HG03460 (cell line): Measurements from ENCODE around the gene FLYWCH1.

Experiments used
- ATAC-seq: cut with Tn5 transposase; IDR thresholded peaks from one replicate; pipeline ENCODE4 v1.9.1; 2021; ENCODE audit not compliant: unreplicated experiment

Gene FLYWCH1

GRCh38 chr16:2911638-2912329, at the start of gene FLYWCH1:
TSS of gene FLYWCH1 (plus strand) at chr16:2911931. CDS start at chr16:2929686, 17,755 bp downstream.
- peak; percentile 93 for ATAC-seq

GRCh38 chr16:2865651-2866050, 46.1 kb upstream of the FLYWCH1 start:
- ATAC-seq = no peak

GRCh38 chr16:2866431-2866830, 45.3 kb upstream of the FLYWCH1 start:
- no peak for ATAC-seq

GRCh38 chr16:2867661-2867986, 44.1 kb upstream of the FLYWCH1 start:
- no peak for ATAC-seq

- ATAC-seq = peak; percentile 86
Observed at GRCh38 chr16:2867987-2868789, 43.5 kb upstream of the FLYWCH1 start.

- ATAC-seq = no peak
Observed at GRCh38 chr16:2871926-2872325, 39.8 kb upstream of the FLYWCH1 start.

- ATAC-seq = no peak
Observed at GRCh38 chr16:2874032-2874911, 37.5 kb upstream of the FLYWCH1 start.

- ATAC-seq = no peak
Observed at GRCh38 chr16:2874912-2875362, 36.8 kb upstream of the FLYWCH1 start.

- ATAC-seq = no peak
Observed at GRCh38 chr16:2879854-2880508, 31.8 kb upstream of the FLYWCH1 start.

GRCh38 chr16:2881783-2882649, 29.7 kb upstream of the FLYWCH1 start:
- ATAC-seq = peak; percentile 18

- ATAC-seq = peak; percentile 91
Observed at GRCh38 chr16:2882650-2883457, 28.9 kb upstream of the FLYWCH1 start, which contains the start of gene FLYWCH2. TSS of gene FLYWCH2 (plus strand) at chr16:2883215. CDS start at chr16:2896450, 13,235 bp downstream.

GRCh38 chr16:2883458-2883908, 28.2 kb upstream of the FLYWCH1 start:
- peak; percentile 5 for ATAC-seq

- no peak for ATAC-seq
Observed at GRCh38 chr16:2884041-2884451, 27.7 kb upstream of the FLYWCH1 start.

- no peak for ATAC-seq
Observed at GRCh38 chr16:2894231-2894630, 17.5 kb upstream of the FLYWCH1 start.

- ATAC-seq = no peak
Observed at GRCh38 chr16:2895813-2896212, 15.9 kb upstream of the FLYWCH1 start.

GRCh38 chr16:2896480-2897010, 15.2 kb upstream of the FLYWCH1 start:
- ATAC-seq = no peak

- peak; percentile 78 for ATAC-seq
Observed at GRCh38 chr16:2897110-2897509, 14.6 kb upstream of the FLYWCH1 start.

GRCh38 chr16:2898831-2899563, 12.7 kb upstream of the FLYWCH1 start:
- no peak for ATAC-seq
